Spleen (tissue), 7 donors: Measurements from ENCODE around the gene HHIP.

Experiments used
- POLR2A ChIP-seq, 3 donors: fragments of 450-650 bp; IDR thresholded peaks; one replicate each; pipeline ENCODE4 v1.5.1; 2017; ENCODE audit warnings: antibody characterized with exemption in 3 of 3, mild to moderate bottlenecking in 1 of 3
- POLR2AphosphoS5 ChIP-seq, 3 donors: sonication (generic); formaldehyde crosslinking; IDR thresholded peaks; one replicate each; pipeline ENCODE4 v1.5.1; 2017; ENCODE audit warnings: antibody characterized with exemption in 3 of 3
- TF ChIP-seq, protein P1 (sequence below), 11 experiments: fragments of 200-600 bp in 7 of 11; fragments of 450-650 bp in 4 of 11; sonication (generic) in 4 of 11; IDR thresholded peaks in 8 of 11; conservative IDR thresholded peaks in 3 of 11; 1 replicate in 7 of 11; 2 replicates in 4 of 11; pipeline versions ENCODE4 v1.4.0 to v1.8.0; 2016 to 2021; ENCODE audit warnings: antibody characterized with exemption in 11 of 11, inconsistent platforms in 4 of 11, mild to moderate bottlenecking in 1 of 11
- donor health status: DM: no; HTN: no; CAD: no; lungs with moderate emphysema.
- donor health status: DM: no; HTN: no; CAD: no.
- donor health status: DM: no; HTN: no; CAD: no.

DNA sequence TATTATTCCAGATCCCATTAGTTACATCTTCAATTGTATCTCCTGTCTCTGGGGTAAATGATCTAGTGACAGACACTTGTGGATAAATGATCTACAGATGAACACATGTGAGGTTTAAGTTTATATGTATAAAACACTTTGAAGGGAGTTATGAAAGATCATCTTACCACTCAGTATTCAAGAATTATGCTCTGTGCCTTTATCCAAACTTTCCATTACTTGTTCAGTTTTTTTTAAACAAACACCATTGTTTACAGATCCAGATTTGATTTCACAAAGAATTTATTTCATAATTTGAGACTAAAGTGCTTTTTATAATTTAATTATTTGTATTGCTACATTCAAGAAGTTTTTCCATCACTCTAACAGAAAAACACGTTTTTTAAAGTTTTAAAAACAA, 142.5 kb downstream of the HHIP start:
- TF ChIP-seq, protein P1, sequence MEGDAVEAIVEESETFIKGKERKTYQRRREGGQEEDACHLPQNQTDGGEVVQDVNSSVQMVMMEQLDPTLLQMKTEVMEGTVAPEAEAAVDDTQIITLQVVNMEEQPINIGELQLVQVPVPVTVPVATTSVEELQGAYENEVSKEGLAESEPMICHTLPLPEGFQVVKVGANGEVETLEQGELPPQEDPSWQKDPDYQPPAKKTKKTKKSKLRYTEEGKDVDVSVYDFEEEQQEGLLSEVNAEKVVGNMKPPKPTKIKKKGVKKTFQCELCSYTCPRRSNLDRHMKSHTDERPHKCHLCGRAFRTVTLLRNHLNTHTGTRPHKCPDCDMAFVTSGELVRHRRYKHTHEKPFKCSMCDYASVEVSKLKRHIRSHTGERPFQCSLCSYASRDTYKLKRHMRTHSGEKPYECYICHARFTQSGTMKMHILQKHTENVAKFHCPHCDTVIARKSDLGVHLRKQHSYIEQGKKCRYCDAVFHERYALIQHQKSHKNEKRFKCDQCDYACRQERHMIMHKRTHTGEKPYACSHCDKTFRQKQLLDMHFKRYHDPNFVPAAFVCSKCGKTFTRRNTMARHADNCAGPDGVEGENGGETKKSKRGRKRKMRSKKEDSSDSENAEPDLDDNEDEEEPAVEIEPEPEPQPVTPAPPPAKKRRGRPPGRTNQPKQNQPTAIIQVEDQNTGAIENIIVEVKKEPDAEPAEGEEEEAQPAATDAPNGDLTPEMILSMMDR (IDR thresholded peaks at IDR 0.05 in 8 of 11, conservative IDR thresholded peaks at IDR 0.05 in 3 of 11): no peak
- TF ChIP-seq POLR2AphosphoS5 (IDR thresholded peaks at IDR 0.05) (no peak), POLR2A (IDR thresholded peaks at IDR 0.05) (no peak)
